Keratinocyte (primary cell): ENCODE results near the gene CPVL.

Experiments used
- EZH2 ChIP-seq: IDR thresholded peaks from one replicate; pipeline ENCODE4 v1.6.1; 2012; ENCODE audit warnings: inconsistent platforms, mild to moderate bottlenecking, low read length, moderate library complexity
- TF ChIP-seq, protein P1 (sequence below), 3 experiments: IDR thresholded peaks in 1 of 3; conservative IDR thresholded peaks in 1 of 3; optimal IDR thresholded peaks in 1 of 3; 2 replicates in 2 of 3; 3 replicates in 1 of 3; pipeline versions ENCODE3 to v1.5.1; 2011; ENCODE audit warnings: low read length in 3 of 3, mild to moderate bottlenecking in 3 of 3, moderate library complexity in 2 of 3, control low read depth in 1 of 3, inconsistent platforms in 1 of 3; ENCODE audit not compliant: insufficient read depth in 2 of 3; ENCODE audit errors: extremely low read depth in 1 of 3

DNA sequence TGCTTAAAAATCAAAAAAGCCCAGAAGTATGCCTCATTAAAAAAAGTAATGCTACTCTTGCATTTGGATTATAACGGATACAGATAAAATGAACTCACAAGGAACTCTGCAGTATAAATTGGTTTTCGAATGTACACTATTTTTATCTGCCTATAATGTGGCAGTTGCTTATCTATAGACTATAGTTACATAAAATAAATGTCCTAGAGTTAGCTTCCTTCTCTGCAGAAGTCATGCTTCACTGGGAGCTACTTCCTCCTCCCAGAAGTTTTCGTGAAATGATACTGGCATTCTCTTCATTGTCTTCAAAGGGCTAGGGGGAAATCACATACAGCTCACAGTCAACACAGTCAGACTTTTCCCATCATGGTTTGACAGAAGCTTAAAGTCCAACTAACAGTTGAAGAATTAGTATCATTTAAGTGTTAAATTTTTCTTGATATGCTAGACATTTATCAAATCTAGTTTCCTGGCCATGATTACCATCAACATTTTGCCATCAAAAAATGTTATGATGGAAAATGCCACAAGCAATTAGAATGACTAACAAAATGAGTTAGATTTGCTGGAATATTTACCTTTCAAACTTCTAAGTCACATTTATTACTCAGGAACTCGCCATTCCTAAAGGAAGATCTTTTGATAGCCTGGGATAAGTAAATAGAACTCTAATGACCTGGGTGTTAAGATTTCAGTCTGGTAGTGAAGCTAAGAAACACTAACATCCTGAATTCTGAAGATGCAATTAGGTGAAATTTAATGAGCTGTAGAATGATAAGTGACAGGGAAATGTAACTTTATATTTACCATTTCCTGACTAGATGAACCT is 100.9 kb downstream of the CPVL start:
- TF ChIP-seq, protein P1, sequence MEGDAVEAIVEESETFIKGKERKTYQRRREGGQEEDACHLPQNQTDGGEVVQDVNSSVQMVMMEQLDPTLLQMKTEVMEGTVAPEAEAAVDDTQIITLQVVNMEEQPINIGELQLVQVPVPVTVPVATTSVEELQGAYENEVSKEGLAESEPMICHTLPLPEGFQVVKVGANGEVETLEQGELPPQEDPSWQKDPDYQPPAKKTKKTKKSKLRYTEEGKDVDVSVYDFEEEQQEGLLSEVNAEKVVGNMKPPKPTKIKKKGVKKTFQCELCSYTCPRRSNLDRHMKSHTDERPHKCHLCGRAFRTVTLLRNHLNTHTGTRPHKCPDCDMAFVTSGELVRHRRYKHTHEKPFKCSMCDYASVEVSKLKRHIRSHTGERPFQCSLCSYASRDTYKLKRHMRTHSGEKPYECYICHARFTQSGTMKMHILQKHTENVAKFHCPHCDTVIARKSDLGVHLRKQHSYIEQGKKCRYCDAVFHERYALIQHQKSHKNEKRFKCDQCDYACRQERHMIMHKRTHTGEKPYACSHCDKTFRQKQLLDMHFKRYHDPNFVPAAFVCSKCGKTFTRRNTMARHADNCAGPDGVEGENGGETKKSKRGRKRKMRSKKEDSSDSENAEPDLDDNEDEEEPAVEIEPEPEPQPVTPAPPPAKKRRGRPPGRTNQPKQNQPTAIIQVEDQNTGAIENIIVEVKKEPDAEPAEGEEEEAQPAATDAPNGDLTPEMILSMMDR (optimal IDR thresholded peaks at IDR 0.05 in 1 of 3, IDR thresholded peaks at IDR 0.05 in 1 of 3, conservative IDR thresholded peaks at IDR 0.05 in 1 of 3; ENCODE audit: extremely low read depth in 1 of 3, insufficient read depth in 2 of 3, low read length in 3 of 3): no peak
- TF ChIP-seq EZH2: no peak
